Activated CD8-positive, alpha-beta memory T cell treated with anti-CD3 and anti-CD28 coated beads, Interleukin-2, amount 50 U/mL, for 48 hours (primary cell): ENCODE data around the gene MTHFD1.

ENCODE experiments used
- DNase-seq: peaks from one replicate; pipeline ENCODE4 v3.0.0-alpha.2; 2020

MTHFD1 gene

GRCh38 chr14:64496764-64497163 is 108.6 kb downstream of the MTHFD1 start:
- DNase-seq: no peak

GRCh38 chr14:64500088-64500487 is 111.9 kb downstream of the MTHFD1 start:
- no peak for DNase-seq

GRCh38 chr14:64501411-64502171 is 113.4 kb downstream of the MTHFD1 start:
- DNase-seq: no peak

- DNase-seq: no peak
These were observed 114.3 kb downstream of the MTHFD1 start for GRCh38 chr14:64502456-64502855.

- no peak for DNase-seq
These were observed 114.8 kb downstream of the MTHFD1 start for GRCh38 chr14:64502887-64503433.

- DNase-seq: peak; percentile 94
These were observed 115.5 kb downstream of the MTHFD1 start, which contains the start of gene ZBTB25 for GRCh38 chr14:64503434-64504309. TSS of gene ZBTB25 (minus strand) at chr14:64503838. CDS start at chr14:64490533, 13,305 bp downstream.

GRCh38 chr14:64504310-64504896 is 116.2 kb downstream of the MTHFD1 start, which contains the start of gene ZBTB1:
TSS of gene ZBTB1 (plus strand) at chr14:64504770. CDS start at chr14:64521505, 16,735 bp downstream.
- peak; percentile 94 for DNase-seq

GRCh38 chr14:64504897-64505794 is 117.0 kb downstream of the MTHFD1 start:
- DNase-seq: peak; percentile 89

- DNase-seq: no peak
These were observed 118.6 kb downstream of the MTHFD1 start for GRCh38 chr14:64506721-64507120.

GRCh38 chr14:64507376-64508156 is 119.4 kb downstream of the MTHFD1 start:
- DNase-seq: no peak

GRCh38 chr14:64508215-64508776 is 120.1 kb downstream of the MTHFD1 start:
- no peak for DNase-seq

- no peak for DNase-seq
These were observed 120.9 kb downstream of the MTHFD1 start for GRCh38 chr14:64509036-64509435.
